GM21529 (cell line): ENCODE data around the gene VAMP4.

Experiments used
- ATAC-seq: cut with Tn5 transposase; IDR thresholded peaks from one replicate; pipeline ENCODE4 v1.9.1; 2021; ENCODE audit not compliant: unreplicated experiment

VAMP4 gene, protein sequence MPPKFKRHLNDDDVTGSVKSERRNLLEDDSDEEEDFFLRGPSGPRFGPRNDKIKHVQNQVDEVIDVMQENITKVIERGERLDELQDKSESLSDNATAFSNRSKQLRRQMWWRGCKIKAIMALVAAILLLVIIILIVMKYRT

GRCh38 chr1:171741872-171742576 is at the start of gene VAMP4:
Gene VAMP4 (minus strand): TSS chr1:171742065. CDS start chr1:171738414, 3,651 bp downstream.
- ATAC-seq: peak; percentile 88

- no peak for ATAC-seq
Observed at GRCh38 chr1:171790318-171790717, 48.5 kb upstream of the VAMP4 start.

GRCh38 chr1:171788696-171789095 is 46.8 kb upstream of the VAMP4 start:
- ATAC-seq: no peak

GRCh38 chr1:171787686-171788480 is 46.0 kb upstream of the VAMP4 start:
- ATAC-seq: no peak

DNA sequence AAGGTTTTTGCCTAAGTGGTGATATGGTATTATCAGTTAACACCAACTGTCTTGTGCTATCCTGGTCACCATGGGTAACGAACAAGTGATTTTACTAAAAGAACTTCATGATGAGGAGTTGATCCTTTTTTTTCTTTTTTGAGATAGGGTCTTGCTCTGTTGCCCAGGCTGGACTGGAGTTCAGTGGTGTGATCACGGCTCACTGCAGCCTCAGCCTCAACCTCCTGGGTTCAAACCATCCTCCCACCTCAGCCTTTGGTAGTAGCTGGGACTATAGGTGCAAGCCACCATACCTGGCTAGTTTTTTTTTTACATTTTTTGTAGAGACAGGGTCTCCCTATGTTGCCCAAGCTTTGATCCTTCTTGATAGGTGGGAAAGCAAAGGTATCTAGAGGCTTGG is 44.7 kb upstream of the VAMP4 start:
- ATAC-seq: no peak

DNA sequence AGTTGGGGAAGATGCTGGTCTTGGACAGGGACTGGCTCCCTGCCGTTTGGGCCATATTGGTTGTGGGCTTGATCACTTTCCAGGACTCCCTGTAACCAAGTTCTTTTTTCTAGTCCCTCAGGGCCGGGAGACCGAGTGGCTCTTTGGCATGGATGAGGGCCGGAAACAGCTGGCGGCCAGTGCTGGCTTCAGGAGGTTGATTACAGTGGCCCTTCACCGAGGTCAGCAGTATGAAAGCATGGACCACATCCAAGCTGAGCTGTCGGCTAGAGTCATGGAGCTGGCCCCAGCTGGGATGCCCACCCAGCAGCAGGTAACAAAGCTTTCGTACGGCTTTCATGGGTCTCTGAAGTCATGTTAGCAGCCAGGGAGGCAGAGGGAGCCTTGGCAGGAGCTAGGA is 43.9 kb upstream of the VAMP4 start:
- no peak for ATAC-seq

DNA sequence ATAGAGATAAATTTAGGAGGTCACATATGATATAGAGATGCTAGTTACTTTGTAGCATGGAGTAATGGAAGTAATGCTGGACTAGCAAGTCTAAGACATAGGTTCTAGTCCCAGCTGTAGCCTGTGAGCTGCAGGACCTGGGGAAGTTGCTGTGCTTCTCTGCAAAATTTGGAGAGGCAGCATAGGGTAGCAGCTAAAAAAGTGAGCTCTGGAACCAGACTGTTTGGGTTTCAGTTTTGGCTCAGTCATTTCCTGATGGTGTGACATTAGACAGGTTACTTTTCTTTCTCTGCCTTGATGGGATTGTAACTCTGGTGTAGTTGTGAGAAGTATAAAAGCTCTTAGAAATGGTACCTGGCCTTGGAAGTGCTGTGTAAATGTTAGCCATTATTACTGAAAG is 42.9 kb upstream of the VAMP4 start:
- peak; percentile 29 for ATAC-seq

DNA sequence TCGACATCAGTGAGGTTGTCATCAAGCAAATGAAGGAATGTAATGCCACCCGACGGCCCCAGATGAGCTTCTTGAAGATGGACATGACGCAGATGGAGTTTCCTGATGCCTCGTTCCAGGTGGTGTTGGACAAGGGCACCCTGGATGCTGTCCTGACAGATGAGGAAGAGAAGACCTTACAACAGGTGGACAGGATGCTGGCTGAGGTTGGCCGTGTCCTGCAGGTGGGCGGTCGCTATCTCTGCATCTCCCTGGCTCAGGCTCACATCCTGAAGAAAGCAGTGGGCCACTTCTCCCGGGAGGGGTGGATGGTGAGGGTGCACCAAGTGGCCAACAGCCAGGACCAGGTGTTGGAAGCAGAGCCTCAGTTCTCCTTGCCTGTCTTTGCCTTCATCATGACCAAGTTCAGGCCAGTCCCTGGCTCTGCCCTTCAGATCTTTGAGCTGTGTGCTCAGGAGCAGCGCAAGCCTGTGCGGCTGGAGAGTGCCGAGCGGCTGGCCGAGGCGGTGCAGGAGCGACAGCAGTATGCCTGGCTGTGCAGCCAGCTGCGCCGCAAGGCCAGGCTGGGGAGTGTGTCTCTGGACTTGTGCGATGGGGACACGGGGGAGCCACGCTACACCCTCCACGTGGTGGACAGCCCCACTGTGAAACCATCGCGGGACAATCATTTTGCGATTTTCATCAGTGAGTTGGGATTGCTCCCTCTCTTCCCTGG is 42.1 kb upstream of the VAMP4 start:
- ATAC-seq: no peak

GRCh38 chr1:171781176-171781875 is 39.5 kb upstream of the VAMP4 start, which contains the start of gene METTL13:
Gene METTL13 (plus strand): TSS chr1:171781660. CDS start chr1:171781968, 308 bp downstream.
- peak; percentile 97 for ATAC-seq

- no peak for ATAC-seq
Observed at GRCh38 chr1:171780583-171781175, 38.8 kb upstream of the VAMP4 start.

- peak; percentile 70 for ATAC-seq
Observed at GRCh38 chr1:171772312-171772711, 30.4 kb upstream of the VAMP4 start.

DNA sequence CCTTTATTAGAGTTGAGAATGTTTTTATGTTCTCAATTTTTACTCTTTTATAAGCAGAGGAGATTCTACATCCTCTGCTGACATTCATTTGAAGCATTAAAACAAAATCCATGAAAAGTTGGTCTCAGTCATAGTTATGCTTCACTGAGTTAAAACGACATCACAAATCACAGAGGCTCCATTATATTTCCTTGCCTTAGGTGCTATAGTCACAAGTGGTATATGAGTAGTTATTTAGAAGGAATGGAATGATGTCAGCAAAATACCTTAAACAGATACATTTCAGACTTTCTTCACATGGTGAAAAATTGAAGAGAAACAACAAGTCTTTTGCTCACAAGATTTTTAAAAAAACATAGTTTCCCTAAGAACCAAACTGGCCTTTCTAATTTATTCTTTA is 27.9 kb upstream of the VAMP4 start:
- no peak for ATAC-seq

DNA sequence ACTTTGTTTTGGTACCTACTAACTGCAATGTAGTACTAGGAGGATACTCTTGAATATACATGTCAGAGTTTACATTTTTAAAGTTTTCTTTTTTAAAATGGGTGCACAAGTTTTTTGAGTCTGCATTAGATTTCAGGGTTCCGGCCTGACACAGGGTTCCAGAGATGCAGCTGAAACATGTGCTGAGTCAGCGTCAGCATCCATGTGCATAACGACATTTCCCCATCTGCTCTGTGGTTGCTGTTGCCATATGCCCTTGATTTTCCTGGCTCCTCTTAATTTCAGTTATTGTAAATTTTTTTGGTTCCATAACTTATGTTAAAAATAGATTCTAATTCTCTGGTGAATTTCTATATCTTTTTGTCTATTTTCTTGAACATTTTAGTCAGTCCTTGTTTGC is 27.3 kb upstream of the VAMP4 start:
- ATAC-seq: no peak

DNA sequence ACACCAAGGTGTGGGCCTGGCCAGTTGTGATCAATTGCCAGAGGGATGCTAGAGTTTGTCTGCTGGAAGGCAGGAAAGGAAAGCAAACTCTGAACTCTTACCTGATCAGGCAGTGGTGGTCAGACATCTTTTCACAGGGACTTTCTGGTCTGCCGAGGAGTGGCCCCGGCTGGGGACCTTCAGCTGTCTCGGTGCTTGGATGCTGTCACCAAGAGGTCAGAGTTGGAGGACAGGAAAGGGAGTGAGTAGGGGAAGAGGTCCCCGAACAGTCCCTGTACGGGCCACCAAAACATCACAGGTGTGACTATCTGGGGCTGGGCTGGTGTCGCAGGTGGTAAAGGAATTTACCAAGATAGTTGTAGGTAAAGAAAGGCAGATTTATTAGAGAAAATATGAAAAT is 21.9 kb upstream of the VAMP4 start:
- no peak for ATAC-seq

- no peak for ATAC-seq
Observed at GRCh38 chr1:171762143-171762563, 20.3 kb upstream of the VAMP4 start.

- no peak for ATAC-seq
Observed at GRCh38 chr1:171758011-171758410, 16.1 kb upstream of the VAMP4 start.

GRCh38 chr1:171756856-171757255 is 15.0 kb upstream of the VAMP4 start:
- ATAC-seq: no peak

GRCh38 chr1:171754971-171755370 is 13.1 kb upstream of the VAMP4 start:
- ATAC-seq: no peak

- ATAC-seq: no peak
Observed at GRCh38 chr1:171754353-171754705, 12.5 kb upstream of the VAMP4 start.

DNA sequence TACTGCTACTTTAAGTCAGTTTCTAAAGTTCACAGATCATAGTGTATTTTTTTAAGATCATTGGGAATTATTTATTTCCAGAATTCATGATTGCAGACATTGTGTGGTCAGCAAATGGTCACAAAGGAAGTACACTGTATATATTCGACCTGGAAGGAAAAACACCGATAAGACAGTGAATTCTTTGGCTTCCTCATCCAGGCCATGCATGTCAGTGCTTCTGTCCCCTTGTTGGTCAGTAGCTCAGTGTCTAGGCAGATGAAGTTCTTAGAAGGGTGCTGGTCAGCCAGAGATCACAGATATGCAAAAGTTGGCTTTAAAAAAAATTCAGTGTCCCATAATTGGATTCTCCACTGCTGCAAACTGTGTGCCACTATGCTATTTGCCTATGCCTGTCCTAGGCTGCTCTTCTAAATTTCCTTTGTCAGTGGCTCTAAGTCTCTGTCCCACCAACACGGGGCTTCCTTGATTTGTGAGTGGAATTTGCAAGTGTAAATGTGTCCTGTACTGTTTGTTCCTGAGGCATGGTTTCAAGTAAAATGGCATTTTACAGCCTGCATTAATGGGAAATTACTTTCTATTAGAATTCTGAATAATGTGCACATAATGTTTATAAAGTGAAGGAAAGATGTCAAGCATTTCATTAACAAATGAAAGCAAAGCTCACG is 12.0 kb upstream of the VAMP4 start:
- no peak for ATAC-seq
